ENCODE results near the gene MAP3K14. TPM values are rescaled to one million over a fixed set of nuclear protein-coding genes. Genes with fewer than 3 reads are reported as not detected.

MAP3K14 gene
- total and polyA plus RNA-seq, 10 of the 15 experiments (the other 5 are each of a cell fraction or from before 2014, with no cell fraction given): 2.1 to 33.3 (median 19.7) TPM

GRCh38 chr17:45336390-45337182, 19.8 kb upstream of the MAP3K14 start:
- no peaks in the 10 kb centered on the region for H3K27me3 ChIP-seq (replicated peaks in 1 of 2; ENCODE audit: control insufficient read depth in 2 of 2, insufficient read depth in 2 of 2, low read length in 1 of 2)
- H3K9ac ChIP-seq (ENCODE audit: control insufficient read depth, insufficient read depth, low read length): no peak overlapping the region
- ATAC-seq (no peak), FAIRE-seq (no peak), DNase-seq (ENCODE audit: low read depth, low spot score) (no peak)
- no TSS peak for BruUV-seq (replicated peaks)
- ChIA-PET CTCF (interaction anchor here (1.0 to 1.4 kb wide), 2 partner anchors 9 to 11 kb away, joined by 3 to 4 read pairs; no protein-coding TSS in a partner anchor), SMC1A (ENCODE audit: uncharacterized antibody, unreplicated experiment) (interaction anchor here (1.2 to 1.8 kb wide), 3 partner anchors 10 to 45 kb away, joined by 3 to 5 read pairs (median 3); no protein-coding TSS in a partner anchor), POLR2A (interaction anchor here (1.0 to 1.1 kb wide), 3 partner anchors 9 to 25 kb away, joined by 3 to 5 read pairs (median 4); partner anchors contain the start of gene MAP3K14), RAD21 (ENCODE audit: unreplicated experiment) (interaction anchor here (1.9 to 2.2 kb wide), 2 partner anchors 26 to 48 kb away, joined by 5 to 7 read pairs; no protein-coding TSS in a partner anchor)
- no peaks in the 10 kb centered on the region for H3K36me3 ChIP-seq (ENCODE audit: control insufficient read depth in 2 of 2, insufficient read depth in 2 of 2, low read length in 1 of 2)
- H2AFZ ChIP-seq (ENCODE audit: control insufficient read depth, low read depth, low read length): no peak overlapping the region
- H3K27ac ChIP-seq (ENCODE audit: control insufficient read depth, insufficient read depth): no peak overlapping the region
- 97% methylated on average over 9 of the region's 9 CpGs for WGBS (ENCODE audit: insufficient coverage, insufficient replicate concordance, low lambda C conversion rate, missing lambda C conversion rate)
- H3K4me1 ChIP-seq (ENCODE audit: control insufficient read depth, insufficient read depth, low read length): peaks cover 29% of the 10 kb centered on the region
- no peaks in the 10 kb centered on the region for H4K20me1 ChIP-seq (ENCODE audit: control insufficient read depth, insufficient read depth)
- TF ChIP-seq SREBF1 (IDR thresholded peaks at IDR 0.05; ENCODE audit: low read length): no peak
- no peak for TF ChIP-seq EZH2 (IDR thresholded peaks at IDR 0.05; ENCODE audit: borderline replicate concordance, control insufficient read depth, low read depth, low read length)
- no peak for TF ChIP-seq YBX1 (IDR thresholded peaks at IDR 0.05)
- TF ChIP-seq ZBED1 (IDR thresholded peaks at IDR 0.05; ENCODE audit: borderline replicate concordance): no peak
- TF ChIP-seq WRNIP1 (IDR thresholded peaks at IDR 0.05; ENCODE audit: borderline replicate concordance, low read depth, low read length): no peak
- no peak for TF ChIP-seq IKZF2 (IDR thresholded peaks at IDR 0.05)
- no peak for TF ChIP-seq ZBTB33 (IDR thresholded peaks at IDR 0.05)
- TF ChIP-seq HDAC2 (IDR thresholded peaks at IDR 0.05): no peak
- no peak for TF ChIP-seq RFX5 (IDR thresholded peaks at IDR 0.05; ENCODE audit: low read depth, low read length)
- TF ChIP-seq KDM1A (IDR thresholded peaks at IDR 0.05; ENCODE audit: borderline replicate concordance): no peak
- TF ChIP-seq SREBF2 (IDR thresholded peaks at IDR 0.05; ENCODE audit: low read length): no peak
- TF ChIP-seq ZBTB11 (CRISPR knock-in tag; IDR thresholded peaks at IDR 0.05): no peak
- no peak for TF ChIP-seq NFXL1 (IDR thresholded peaks at IDR 0.05; ENCODE audit: borderline replicate concordance)
- TF ChIP-seq FOS (IDR thresholded peaks at IDR 0.05; ENCODE audit: borderline replicate concordance, extremely low read depth, insufficient read length): no peak
- TF ChIP-seq SMARCA5 (IDR thresholded peaks at IDR 0.05): no peak
- no peak for TF ChIP-seq NR2C2 (IDR thresholded peaks at IDR 0.05; ENCODE audit: borderline replicate concordance, control insufficient read depth, insufficient read length, low read depth)
- no peak for TF ChIP-seq BHLHE40 (IDR thresholded peaks at IDR 0.05; ENCODE audit: borderline replicate concordance in 1 of 2, low read depth in 2 of 2, low read length in 1 of 2)
- no peak for TF ChIP-seq ASH2L (IDR thresholded peaks at IDR 0.05; ENCODE audit: borderline replicate concordance, low read depth)
- no peak for TF ChIP-seq CREM (IDR thresholded peaks at IDR 0.05; ENCODE audit: low read depth)
- H3K9me3 ChIP-seq (replicated peaks; ENCODE audit: control insufficient read depth, insufficient read depth, low read length): no peaks in the 10 kb centered on the region
- H3K4me3 ChIP-seq: no peak overlapping the region
- H3K79me2 ChIP-seq (ENCODE audit: control insufficient read depth, insufficient read depth, low read length): no peaks in the 10 kb centered on the region
- intact Hi-C loops (cut with micrococcal nuclease; ENCODE audit: unreplicated experiment): no loop called here
- no peak overlapping the region for H3K4me2 ChIP-seq (ENCODE audit: control insufficient read depth, insufficient read depth)
- in situ Hi-C loops (cut with MboI): no loop called here

All from GM12878 (cell line).